ENCODE results near the gene BTN2A1.
"Not testable (repeated sequence)": the region's sequence is repeated elsewhere in the genome, so short reads cannot be mapped to it uniquely, and the experiment has no call there.

- TF ChIP-seq SALL2, CTCF (CRISPR knock-in tag; IDR thresholded peaks at IDR 0.05): not testable (repeated sequence)
Measured at GRCh38 chr6:26461353-26461752, 3.6 kb downstream of the BTN2A1 start.
